Stomach (tissue), 4 donors: ENCODE results near the gene NAIP.
"Not testable (repeated sequence)": the region's sequence is repeated elsewhere in the genome, so short reads cannot be mapped to it uniquely, and the experiment has no call there.

Source experiments
- EP300 ChIP-seq: sonication (generic); formaldehyde crosslinking; IDR thresholded peaks from one replicate; pipeline ENCODE4 v1.6.1; 2017; ENCODE audit warnings: antibody characterized with exemption
- POLR2A ChIP-seq, 4 donors: fragments of 450-650 bp; IDR thresholded peaks; one replicate each; pipeline ENCODE4 v1.6.1; 2016; ENCODE audit warnings: antibody characterized with exemption in 4 of 4, control low read depth in 2 of 4, mild to moderate bottlenecking in 1 of 4, moderate library complexity in 1 of 4
- POLR2AphosphoS5 ChIP-seq, 3 donors: sonication (generic); formaldehyde crosslinking; IDR thresholded peaks; one replicate each; pipeline ENCODE4 v1.6.1; 2016; ENCODE audit warnings: antibody characterized with exemption in 3 of 3
- TF ChIP-seq, protein P1 (sequence below), 7 experiments: fragments of 450-650 bp in 4 of 7; fragments of 200-600 bp in 3 of 7; sonication (generic) in 3 of 7; IDR thresholded peaks; one replicate each; pipeline ENCODE4 v1.5.1; 2016 to 2019; ENCODE audit warnings: antibody characterized with exemption in 7 of 7, control low read depth in 2 of 7, mild to moderate bottlenecking in 1 of 7

DNA sequence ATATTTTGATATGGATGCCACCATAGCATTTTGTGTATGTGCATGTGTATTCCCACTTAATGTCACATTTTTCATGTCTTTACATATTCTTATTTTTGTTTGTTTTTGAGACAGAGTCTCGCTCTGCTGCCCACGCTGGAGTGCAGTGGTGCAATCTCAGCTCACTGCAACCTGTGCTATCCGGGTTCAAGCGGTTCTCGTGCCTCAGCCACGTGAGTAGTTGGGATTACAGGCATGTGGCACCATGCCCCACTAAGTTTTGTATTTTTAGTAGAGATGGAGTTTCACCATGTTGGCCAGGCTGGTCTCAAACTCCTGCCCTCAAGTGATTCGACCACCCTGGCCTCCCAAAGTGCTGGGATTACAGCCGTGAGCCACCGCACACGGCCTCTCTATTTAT, 72.1 kb downstream of the NAIP start:
- TF ChIP-seq, protein P1, sequence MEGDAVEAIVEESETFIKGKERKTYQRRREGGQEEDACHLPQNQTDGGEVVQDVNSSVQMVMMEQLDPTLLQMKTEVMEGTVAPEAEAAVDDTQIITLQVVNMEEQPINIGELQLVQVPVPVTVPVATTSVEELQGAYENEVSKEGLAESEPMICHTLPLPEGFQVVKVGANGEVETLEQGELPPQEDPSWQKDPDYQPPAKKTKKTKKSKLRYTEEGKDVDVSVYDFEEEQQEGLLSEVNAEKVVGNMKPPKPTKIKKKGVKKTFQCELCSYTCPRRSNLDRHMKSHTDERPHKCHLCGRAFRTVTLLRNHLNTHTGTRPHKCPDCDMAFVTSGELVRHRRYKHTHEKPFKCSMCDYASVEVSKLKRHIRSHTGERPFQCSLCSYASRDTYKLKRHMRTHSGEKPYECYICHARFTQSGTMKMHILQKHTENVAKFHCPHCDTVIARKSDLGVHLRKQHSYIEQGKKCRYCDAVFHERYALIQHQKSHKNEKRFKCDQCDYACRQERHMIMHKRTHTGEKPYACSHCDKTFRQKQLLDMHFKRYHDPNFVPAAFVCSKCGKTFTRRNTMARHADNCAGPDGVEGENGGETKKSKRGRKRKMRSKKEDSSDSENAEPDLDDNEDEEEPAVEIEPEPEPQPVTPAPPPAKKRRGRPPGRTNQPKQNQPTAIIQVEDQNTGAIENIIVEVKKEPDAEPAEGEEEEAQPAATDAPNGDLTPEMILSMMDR (IDR thresholded peaks at IDR 0.05) = not testable (repeated sequence)
- not testable (repeated sequence) for TF ChIP-seq POLR2A (IDR thresholded peaks at IDR 0.05); EP300; POLR2AphosphoS5 (IDR thresholded peaks at IDR 0.05)
